ENCODE data around the gene DMC1.

DNA sequence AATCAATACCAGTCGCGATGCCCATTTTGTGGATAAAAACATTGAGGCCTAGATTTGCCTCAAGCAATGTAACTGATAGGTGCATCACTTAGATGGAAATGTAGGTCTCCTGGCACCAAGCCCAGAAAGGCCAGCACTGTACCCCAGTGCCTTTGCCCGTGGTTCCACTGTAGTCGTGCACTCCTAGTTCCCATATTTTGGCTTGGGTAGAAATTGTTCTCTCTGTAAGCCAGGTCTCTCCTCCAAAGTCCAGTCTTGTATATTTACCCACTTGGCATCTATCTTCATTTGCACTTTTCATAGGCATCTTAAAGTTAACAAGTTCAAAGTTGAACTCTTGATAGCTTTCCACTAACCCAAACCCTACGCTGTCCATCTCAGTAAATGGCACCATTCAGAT, 41.6 kb upstream of the DMC1 start:
- TF ChIP-seq POLR2A (IDR thresholded peaks at IDR 0.05; ENCODE audit: low read length) (no peak), GATA1 (IDR thresholded peaks at IDR 0.05; ENCODE audit: low read depth, low read length) (no peak)

Measured in erythroblast (primary cell).